Glomerular visceral epithelial cell (primary cell): Measurements from ENCODE around the gene FYCO1.

Experiments
- DNase-seq: peaks from one replicate; pipeline ENCODE4 v3.0.0-alpha.2; 2016; ENCODE audit errors: extremely low spot score

The FYCO1 gene

GRCh38 chr3:45943207-45943846 is 52.3 kb downstream of the FYCO1 start, which contains the start of gene CXCR6:
TSS of gene CXCR6 (plus strand) at chr3:45943464. CDS start at chr3:45946482, 3,018 bp downstream.
- no peak for DNase-seq

DNA sequence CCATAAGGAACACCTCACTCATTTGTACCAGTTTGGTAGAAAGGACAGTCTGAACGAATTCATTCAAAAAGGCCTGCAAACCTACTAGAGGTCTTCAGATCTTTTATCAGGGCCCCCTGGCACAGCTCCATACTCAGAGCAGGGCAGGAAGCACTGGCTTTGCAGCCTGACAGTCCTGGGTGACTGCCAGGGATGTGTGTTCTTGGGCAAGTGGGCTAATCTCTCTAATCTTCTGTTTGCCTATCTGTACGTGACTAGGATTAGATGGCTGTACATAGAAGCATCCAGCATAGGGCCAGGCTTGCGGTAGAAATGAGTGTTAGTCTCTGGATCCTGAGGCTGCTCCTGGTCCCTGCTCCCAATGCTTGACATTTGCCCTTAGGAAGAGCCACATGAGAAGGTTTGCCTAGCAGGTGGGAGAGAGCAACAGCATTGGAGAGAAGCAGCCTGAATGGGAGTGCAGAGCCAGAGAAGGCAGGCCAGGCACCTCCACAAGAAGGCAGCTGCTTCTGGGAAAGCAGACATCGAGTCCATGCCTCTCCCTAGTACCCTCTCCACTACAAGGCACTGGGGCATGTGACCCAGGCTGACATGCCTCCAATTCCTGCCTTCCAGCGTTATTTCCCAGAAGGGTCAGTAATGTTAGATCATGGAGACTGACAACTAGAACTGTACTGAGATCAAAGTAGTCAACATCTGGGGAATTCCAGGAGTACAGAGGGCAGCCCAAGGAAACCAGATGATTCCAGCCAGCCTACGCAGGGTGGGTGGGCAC is 53.4 kb downstream of the FYCO1 start:
- DNase-seq = no peak

- no peak for DNase-seq
Observed at GRCh38 chr3:45940781-45941365, 54.8 kb downstream of the FYCO1 start.

- no peak for DNase-seq
Observed at GRCh38 chr3:45940004-45940780, 55.4 kb downstream of the FYCO1 start.

- DNase-seq = no peak
Observed at GRCh38 chr3:45939341-45939771, 56.3 kb downstream of the FYCO1 start.

- peak; percentile 79 for DNase-seq
Observed at GRCh38 chr3:45938864-45939263, 56.8 kb downstream of the FYCO1 start.

DNA sequence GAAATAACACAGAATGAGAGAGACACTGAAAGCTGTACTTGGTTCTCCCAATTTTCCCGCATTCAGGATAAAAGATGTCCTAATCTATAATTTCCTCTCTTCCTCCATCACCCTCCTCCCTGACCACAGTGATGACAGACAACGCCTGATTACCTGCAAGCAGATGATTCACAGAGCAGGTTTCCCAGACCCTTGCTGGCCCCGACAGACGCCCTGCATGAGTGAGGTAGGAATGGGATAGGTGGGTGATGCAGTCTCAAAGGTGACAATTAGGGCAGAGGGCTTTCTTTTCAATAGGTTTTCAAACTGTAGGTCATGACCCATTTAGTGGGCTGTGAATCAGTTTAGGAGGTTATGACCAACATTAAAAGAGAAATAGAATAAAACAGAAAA is 57.6 kb downstream of the FYCO1 start:
- DNase-seq = no peak

- no peak for DNase-seq
Observed at GRCh38 chr3:45937206-45938042, 58.2 kb downstream of the FYCO1 start.

DNA sequence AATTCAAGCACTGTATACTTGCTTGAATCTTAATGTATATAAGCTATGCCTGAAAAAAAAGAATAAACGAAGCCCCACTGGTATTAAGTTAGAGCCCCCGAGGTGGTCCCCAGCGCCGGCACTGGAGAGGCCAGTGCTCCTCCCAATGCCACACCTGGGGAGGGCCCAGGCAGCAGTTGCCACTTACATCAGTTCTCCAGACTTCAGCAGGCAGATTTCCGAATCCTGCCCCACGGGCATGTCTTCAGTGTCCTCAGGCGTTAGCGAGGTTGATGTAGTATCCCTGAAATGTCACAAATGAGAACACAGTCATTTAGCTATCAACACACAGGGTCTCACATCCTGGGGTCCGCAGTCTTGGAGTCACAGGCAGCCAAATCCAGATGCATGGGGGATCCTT is 59.4 kb downstream of the FYCO1 start:
- DNase-seq = no peak

DNA sequence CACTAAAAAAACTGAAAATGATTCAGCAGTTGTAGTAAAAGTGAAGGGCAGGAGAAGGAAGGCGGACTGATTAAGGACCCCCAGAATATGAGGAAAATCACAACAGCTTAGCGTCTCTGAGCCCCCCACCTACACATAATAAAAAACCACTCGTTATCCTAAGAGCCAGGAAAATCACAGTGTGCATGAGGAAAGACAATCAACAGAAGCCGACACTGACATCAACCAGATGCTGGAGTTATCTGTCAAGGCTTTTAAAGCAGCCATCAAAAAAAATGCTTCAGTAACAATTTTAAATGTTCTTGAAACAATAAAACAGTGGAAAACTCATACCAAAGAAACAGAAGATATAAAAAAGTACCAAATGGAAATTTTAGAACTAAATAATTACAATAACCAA is 62.0 kb downstream of the FYCO1 start:
- no peak for DNase-seq

GRCh38 chr3:45932112-45932511 is 63.5 kb downstream of the FYCO1 start:
- DNase-seq = no peak

DNA sequence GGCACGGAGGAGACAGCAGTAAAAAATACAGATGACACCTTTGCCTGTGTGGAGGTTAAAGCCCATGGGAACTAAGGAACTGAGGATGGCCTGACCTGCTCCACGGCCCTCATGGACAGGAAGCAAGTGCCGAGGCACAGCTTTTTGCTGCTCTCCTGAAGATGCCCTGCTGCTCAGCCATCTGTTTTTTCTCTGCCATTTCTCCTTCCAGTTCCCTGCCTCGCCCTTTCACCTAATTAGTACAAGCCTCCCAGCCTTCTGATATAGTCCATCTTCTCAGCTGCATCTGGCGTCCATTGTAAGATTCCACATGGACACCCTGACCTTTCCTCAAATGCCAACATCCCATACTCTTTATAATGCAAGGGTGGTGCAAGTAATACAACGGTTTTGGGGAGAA is 64.1 kb downstream of the FYCO1 start:
- no peak for DNase-seq

DNA sequence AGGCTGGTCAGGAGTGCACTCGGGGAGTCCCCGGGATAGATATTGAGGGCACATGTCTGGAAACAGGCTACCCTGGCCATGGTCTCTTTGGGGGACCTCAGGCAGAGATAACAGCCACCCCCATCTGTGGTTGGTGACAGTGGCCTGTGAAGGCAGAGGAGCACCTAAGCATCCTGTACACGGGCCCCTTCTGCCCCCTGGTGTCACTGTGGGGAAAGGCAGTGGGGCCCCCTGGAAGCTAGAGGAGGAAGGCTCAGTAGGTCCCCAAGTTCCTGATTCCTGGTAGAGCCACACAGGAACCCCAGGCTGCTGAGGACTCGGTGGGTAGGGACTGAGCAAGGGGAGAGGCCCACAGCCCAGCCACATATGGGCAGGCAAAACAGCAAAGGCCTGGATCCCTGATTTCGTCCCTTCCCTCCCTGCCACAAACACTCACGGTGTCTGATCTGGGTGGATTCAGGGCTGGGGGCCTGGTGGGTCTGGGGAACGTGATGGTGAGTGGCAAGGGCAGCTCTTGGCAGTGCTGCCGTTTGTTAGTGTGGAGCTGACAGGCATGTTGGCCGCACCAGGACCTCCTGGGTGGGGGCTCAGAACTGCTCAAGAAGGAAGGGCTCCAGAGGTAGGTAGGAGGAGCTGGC is 66.5 kb downstream of the FYCO1 start:
- peak; percentile 35 for DNase-seq

DNA sequence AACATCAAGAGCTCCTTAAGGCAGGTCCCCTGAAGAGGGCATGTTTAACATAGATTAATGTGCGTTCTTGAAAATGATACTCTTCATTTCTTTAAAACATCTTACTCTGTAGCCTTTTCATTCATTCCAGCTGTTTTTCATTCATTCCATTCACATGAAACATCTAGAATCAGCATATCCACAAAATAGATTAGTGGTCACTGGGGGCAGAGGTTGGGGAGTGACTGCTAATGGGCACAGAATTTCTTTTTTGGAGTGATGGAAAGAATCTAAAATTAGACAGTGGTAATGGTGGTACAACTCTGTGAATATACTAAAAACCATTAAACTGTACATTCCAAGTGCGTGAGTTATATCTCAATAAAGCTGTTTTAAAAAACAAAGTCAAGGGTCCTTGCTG is 67.7 kb downstream of the FYCO1 start:
- DNase-seq = no peak

DNA sequence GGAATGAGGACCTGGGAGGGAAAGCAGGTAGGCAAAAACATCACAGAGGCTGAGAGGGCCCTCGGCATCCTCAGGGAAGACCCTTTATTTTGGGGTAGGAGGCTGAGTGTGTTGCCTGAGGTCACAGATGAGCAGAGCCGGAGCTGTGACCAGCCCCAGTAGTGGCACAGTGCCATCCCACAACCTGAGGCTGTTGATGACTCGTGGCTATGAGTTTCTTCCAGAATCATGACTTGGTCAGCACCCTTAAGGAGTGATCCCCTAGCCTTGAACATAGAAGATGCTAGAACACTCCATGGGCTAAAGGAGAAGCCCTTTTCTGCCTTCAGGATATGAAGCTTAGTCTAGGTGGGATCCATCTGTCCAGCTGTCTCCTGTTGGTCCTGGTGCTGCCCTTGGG is 71.9 kb downstream of the FYCO1 start:
- DNase-seq = peak; percentile 42

GRCh38 chr3:45922950-45923590 is 72.6 kb downstream of the FYCO1 start:
- no peak for DNase-seq

DNA sequence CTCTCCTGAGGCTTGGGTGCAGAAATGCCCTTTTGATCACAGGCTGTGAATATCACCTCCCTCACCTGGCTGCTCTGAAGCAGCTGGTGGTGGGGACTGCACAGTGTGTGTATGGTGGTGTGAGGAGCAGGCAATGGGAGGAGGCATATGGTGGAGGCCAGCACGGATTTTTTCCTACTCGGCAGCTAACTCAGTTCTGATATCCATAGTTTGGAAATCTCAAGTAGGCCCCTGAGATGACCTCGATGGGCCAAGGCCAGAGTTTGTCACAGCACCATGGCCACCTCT is 73.6 kb downstream of the FYCO1 start:
- DNase-seq = no peak

DNA sequence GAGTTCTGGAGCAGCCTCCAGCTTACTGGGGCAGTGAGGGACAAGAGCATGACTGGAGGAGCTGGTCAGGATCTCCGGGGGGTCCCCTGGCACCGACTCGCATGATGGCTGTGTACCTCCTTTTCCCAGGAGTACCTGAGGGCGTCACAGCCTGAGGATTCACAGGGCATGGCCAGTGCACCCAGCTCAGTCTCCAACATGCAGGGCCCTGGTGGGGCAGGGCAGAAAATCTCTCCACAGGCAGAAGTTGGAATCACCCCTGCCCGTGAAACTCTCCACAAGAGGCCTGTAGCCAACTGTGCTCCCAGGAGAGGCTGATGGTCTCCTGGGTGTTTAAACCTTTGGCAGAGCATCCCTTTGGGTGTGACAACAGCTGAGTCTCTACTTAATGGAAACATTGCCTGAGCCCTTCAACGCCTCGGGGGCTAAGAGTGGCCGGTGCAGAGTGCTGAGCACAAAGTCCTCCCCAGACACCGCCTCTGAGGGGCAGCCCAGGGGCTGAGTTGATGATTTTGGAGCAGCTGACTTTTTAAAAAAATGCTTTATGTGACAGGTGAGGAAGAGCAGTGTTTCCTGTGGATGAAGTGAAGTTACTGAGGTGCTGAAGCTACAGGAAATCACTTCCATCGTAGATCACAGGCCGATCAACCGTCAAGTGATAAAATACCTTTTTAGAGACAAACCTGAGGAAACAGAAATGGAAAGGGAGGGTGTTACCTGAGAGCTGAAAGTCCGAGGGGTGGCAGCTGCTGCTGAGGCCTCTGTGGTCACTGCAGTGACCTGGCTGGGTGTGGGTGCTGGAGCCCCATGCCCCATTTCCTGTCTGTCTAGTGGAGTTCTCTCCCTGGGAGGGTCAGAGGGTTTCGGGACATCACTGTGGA is 74.2 kb downstream of the FYCO1 start:
- DNase-seq = no peak

DNA sequence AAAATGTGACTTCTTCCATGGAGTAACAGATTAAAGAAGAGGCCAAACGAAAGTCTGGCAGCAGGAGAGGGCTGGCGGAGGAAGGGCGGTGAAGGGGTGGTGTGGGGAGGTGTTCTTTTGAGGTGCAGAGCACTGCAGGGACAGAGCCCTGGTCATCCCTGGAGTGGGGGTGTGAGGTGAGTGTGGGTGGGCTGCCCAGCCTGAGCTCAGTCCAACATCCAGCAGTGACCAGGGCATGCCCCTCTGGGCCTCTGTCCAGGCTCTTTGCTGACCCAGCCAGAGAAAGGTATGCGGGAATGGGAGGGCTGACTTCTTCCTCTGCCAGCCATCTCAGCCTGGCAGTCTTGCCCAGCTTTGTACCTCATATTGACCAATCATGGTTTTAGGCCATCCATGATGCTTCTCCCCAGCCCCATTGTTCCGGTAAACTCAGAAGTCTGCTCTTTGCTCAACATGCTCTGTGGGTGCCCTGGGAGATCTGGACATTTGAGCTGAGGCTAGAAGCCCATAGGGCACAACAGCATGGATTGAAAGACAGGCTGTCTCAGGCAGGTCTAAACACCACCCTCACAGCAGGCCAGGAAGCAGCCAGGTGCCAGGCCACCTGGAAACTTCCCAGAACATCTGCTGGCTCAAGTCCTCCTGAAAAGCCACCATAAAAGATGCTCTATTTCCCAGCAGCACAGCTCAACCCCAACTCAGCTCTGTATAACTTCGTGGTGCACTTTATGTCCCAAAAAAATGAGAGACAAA is 78.3 kb downstream of the FYCO1 start:
- DNase-seq = no peak
